Fibroblast of skin of right biceps (primary cell): ENCODE results near the gene SPHKAP.
"Not testable (repeated sequence)": the region's sequence is repeated elsewhere in the genome, so short reads cannot be mapped to it uniquely, and the experiment has no call there.

ENCODE experiments used
- DNase-seq: peaks from one replicate; pipeline ENCODE4 v3.0.0-alpha.2; 2013

The SPHKAP gene

GRCh38 chr2:228017784-228018183 is 163.7 kb downstream of the SPHKAP start:
- no peak for DNase-seq

- no peak for DNase-seq
These were observed 165.1 kb downstream of the SPHKAP start for GRCh38 chr2:228016402-228016801.

- no peak for DNase-seq
These were observed 165.7 kb downstream of the SPHKAP start for GRCh38 chr2:228015741-228016140.

- DNase-seq = no peak
These were observed 185.1 kb downstream of the SPHKAP start for GRCh38 chr2:227996366-227996765.

- DNase-seq = no peak
These were observed 190.6 kb downstream of the SPHKAP start for GRCh38 chr2:227990937-227991336.

- no peak for DNase-seq
These were observed 208.2 kb downstream of the SPHKAP start for GRCh38 chr2:227973241-227973640.

- no peak for DNase-seq
These were observed 209.8 kb downstream of the SPHKAP start for GRCh38 chr2:227971619-227972230.

GRCh38 chr2:227960317-227960716 is 221.2 kb downstream of the SPHKAP start:
- DNase-seq = no peak

- DNase-seq = no peak
These were observed 238.5 kb downstream of the SPHKAP start for GRCh38 chr2:227942965-227943364.

- no peak for DNase-seq
These were observed 239.5 kb downstream of the SPHKAP start for GRCh38 chr2:227942021-227942420.

GRCh38 chr2:227939271-227940027 is 242.0 kb downstream of the SPHKAP start:
- DNase-seq = peak; percentile 27

- DNase-seq = not testable (repeated sequence)
These were observed 245.2 kb downstream of the SPHKAP start for GRCh38 chr2:227936249-227936648.

- no peak for DNase-seq
These were observed 247.6 kb downstream of the SPHKAP start for GRCh38 chr2:227933884-227934283.

GRCh38 chr2:227932403-227932802 is 249.1 kb downstream of the SPHKAP start:
- DNase-seq = no peak

- no peak for DNase-seq
These were observed 249.5 kb downstream of the SPHKAP start for GRCh38 chr2:227932001-227932400.
